GM19397 (cell line): ENCODE results near the gene SLC16A13.

Experiments
- ATAC-seq: cut with Tn5 transposase; IDR thresholded peaks from one replicate; pipeline ENCODE4 v1.9.1; 2021; ENCODE audit warnings: mild to moderate bottlenecking, moderate library complexity; ENCODE audit not compliant: unreplicated experiment

The SLC16A13 gene

GRCh38 chr17:7011415-7011814 is 24.4 kb upstream of the SLC16A13 start:
- ATAC-seq = no peak

GRCh38 chr17:7011942-7012254 is 23.9 kb upstream of the SLC16A13 start:
- ATAC-seq = no peak

- ATAC-seq = peak; percentile 83
These were observed 21.4 kb upstream of the SLC16A13 start for GRCh38 chr17:7014261-7014994.

GRCh38 chr17:7014995-7015958 is 20.5 kb upstream of the SLC16A13 start:
- no peak for ATAC-seq

GRCh38 chr17:7016418-7016817 is 19.4 kb upstream of the SLC16A13 start:
- no peak for ATAC-seq

- ATAC-seq = no peak
These were observed 18.7 kb upstream of the SLC16A13 start for GRCh38 chr17:7016886-7017826.

GRCh38 chr17:7017827-7018200 is 18.0 kb upstream of the SLC16A13 start:
- ATAC-seq = no peak

- no peak for ATAC-seq
These were observed 17.4 kb upstream of the SLC16A13 start for GRCh38 chr17:7018331-7018964.

- ATAC-seq = no peak
These were observed 16.4 kb upstream of the SLC16A13 start for GRCh38 chr17:7019367-7019766.

- no peak for ATAC-seq
These were observed 15.8 kb upstream of the SLC16A13 start for GRCh38 chr17:7019839-7020519.

- ATAC-seq = no peak
These were observed 14.7 kb upstream of the SLC16A13 start for GRCh38 chr17:7020894-7021664.

GRCh38 chr17:7021993-7022778 is 13.6 kb upstream of the SLC16A13 start:
- peak; percentile 70 for ATAC-seq

GRCh38 chr17:7022781-7023571 is 12.8 kb upstream of the SLC16A13 start, which contains the start of gene BCL6B:
Gene BCL6B, plus strand, starts transcription at chr17:7023050. Its CDS starts 622 bp downstream, at chr17:7023672.
- ATAC-seq = no peak

GRCh38 chr17:7023576-7024401 is 12.0 kb upstream of the SLC16A13 start:
- peak; percentile 49 for ATAC-seq

GRCh38 chr17:7024402-7024785 is 11.4 kb upstream of the SLC16A13 start:
- no peak for ATAC-seq

GRCh38 chr17:7025245-7025644 is 10.6 kb upstream of the SLC16A13 start:
- no peak for ATAC-seq
